GM19193 (cell line): ENCODE data around the gene TMEM225.

Experiments used
- POLR2A ChIP-seq: IDR thresholded peaks from 4 replicates; pipeline ENCODE4 v1.6.1; 2011; ENCODE audit not compliant: insufficient read depth, insufficient read length; ENCODE audit errors: extremely low read depth

Gene TMEM225

DNA sequence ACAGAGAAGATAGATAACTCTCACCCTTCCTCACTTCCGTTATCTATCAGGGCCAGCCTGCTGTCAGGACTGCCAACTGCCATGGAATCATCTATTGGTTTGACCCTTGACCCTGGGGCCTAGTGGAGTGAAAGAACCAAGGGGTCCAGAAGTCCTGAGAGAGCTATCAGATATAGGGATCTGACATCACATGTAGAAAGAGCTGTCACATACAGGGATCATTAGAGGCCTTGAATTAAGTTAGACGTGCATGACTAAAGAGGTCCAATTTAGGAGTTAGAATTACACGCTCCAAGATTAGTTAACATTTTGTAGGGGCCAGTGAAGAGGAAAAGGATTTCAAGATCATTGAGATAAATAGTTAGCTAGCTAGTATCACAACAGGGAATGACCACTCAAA, at the start of gene TMEM225:
Gene TMEM225, minus strand, starts transcription at position 101 of the 400 bp plus-strand sequence. CDS start 245 bp downstream, outside the sequence.
- TF ChIP-seq POLR2A: no peak

GRCh38 chr11:123924027-123924426, 38.6 kb upstream of the TMEM225 start:
- no peak for TF ChIP-seq POLR2A

GRCh38 chr11:123920943-123921342, 35.5 kb upstream of the TMEM225 start:
- no peak for TF ChIP-seq POLR2A

DNA sequence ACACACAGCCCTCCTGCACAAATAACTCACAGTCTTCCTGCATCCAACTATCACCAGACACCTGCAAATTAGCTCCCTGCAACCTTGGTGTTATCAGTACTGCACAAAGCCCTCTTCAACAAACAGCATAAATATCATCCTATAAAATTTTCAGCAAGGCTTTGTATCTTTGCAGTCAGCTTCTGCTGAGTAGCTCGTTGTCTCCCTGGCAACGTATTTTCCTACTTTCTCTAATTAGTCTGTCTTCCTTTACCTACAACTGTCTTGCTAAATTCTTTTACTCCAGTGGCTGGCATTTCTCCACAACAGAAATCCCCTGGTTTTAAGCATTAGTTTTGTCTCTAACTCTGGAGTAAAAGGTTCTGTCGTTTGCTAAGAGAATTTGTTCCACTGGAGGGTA, 20.4 kb upstream of the TMEM225 start:
- no peak for TF ChIP-seq POLR2A

DNA sequence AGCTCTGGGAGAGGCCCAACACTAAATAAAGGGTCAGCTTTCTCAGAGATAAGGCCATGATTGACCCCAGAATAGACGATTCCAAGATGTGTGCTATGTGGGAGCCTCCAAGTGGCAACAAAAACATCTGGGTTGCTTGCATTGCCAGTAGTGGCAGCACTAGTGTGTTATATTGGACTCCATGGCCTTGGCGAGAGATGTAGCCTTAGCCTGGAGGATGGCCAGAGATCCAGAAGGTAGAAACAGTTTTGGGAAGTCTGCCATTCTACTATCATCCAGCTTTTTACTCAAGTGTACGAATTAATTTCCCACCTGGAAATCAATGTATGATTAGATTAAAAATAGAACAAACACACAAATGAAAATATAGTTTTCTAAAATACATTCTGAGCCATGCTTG, 19.5 kb upstream of the TMEM225 start:
- no peak for TF ChIP-seq POLR2A

DNA sequence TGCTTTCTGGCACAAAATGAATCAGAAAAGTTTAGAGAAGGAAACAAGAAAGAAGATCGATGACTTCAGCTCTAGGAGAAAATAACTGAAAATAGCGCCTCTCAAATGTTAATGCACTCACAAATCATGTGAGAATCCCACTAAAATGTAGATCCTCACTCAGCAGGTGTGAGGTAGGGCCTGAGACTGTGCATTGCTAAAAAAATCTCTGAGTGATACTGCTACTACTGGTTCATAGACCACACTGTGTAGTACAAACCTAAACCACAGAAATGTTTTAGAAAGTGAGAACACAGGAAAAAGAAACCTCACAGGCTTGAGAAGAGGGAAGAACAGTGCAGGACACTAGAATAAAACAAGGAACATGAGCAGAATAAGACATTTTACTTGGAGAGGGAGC, 18.5 kb upstream of the TMEM225 start:
- no peak for TF ChIP-seq POLR2A

DNA sequence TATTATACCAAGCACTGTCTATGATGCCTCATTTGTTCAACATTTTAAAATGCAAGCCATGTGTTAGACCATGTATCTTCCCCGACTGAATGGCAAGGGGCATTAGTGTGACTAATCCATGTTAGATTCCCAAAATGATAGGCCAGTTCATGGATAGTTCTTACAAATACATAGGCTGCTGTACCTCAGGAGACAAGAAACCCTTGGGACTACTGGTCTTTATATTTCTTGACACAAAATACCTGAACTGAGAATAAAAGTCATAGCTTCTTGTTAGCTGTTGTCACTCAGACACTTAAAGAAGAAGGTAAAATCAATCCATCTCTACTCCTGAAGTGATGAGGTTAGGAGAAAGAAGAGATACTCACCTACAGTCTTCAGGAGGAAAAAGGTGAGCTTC, 16.4 kb upstream of the TMEM225 start, which contains the start of gene OR8D4:
Gene OR8D4, plus strand, starts transcription at position 301 of the 400 bp plus-strand sequence. CDS start 4,265 bp downstream, outside the sequence.
- no peak for TF ChIP-seq POLR2A

GRCh38 chr11:123899792-123900191, 14.3 kb upstream of the TMEM225 start:
- no peak for TF ChIP-seq POLR2A

DNA sequence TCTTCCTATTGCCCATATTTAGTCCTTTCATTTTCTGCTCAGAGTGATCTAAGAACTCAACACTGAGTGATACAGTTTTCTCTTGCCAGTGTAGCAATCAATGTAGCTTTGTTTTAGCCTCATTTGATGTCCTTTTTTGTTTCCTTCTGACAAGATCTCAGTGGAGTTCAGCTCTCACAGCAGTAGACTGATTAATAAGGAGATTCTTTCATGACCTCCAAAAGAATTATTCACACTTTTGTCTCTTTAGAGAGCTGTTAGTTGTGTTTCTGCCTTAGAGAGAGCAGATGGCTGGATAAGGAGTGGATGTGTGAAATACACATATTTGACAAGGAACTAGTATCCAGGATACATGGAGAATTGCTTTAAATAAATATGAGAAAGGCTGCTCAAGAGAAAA, 6.6 kb upstream of the TMEM225 start:
- no peak for TF ChIP-seq POLR2A

DNA sequence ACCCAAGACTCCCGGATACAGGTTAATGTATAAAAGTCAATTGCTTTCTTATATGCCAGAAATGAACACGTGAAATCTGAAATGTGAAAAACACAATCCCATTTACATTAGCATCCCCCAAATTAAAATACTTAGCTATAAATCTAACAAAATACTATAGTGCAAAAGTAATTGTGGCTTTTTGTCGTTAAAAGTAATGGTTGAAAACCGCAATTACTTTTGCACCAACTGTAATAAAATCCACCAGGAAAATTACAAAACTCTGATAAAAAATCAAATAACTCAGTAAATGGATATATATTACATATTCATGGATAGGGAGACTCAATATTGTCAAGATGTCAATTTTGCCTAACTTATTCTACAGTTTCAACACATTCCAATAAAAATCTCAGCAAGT, 4.6 kb downstream of the TMEM225 start:
- TF ChIP-seq POLR2A: no peak

DNA sequence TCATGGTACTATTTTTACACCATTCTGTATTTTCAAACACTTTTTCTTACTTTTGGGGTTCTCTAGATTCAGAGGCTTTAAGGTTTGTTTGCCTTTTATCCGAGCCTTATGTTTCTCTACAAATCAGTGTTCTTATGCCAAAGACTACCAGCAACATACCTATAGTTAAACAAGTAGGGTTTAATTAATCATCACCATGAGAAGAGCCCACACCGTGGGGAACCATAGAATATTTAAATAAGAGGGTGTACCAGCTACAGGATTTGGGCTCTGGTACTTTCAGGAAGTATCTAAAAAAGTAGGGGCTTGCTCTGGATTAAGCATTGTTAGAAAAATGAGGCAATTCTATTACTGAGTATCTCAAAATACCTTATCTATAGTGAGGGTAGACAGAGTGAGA, 25.7 kb downstream of the TMEM225 start:
- TF ChIP-seq POLR2A: no peak

DNA sequence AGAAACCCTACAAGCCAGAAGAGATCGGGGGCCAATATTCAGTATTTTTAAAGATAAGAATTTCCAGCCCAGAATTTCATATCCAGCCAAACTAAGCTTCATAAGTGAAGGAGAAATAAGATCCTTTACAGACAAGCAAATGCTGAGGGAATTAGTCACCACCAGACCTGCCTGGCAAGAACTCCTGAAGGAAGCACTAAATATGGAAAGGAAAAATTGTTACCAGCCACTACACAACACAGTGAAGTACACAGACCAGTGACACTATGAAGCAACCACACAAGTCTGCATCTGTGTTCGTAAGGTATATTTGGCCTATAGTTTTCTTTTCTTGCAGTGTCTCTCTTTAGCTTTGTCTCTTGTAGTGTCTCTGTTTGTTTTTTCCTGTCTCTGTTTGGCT, 29.0 kb downstream of the TMEM225 start:
- no peak for TF ChIP-seq POLR2A

- no peak for TF ChIP-seq POLR2A
Measured at GRCh38 chr11:123853038-123853437, 32.4 kb downstream of the TMEM225 start.

GRCh38 chr11:123852321-123852720, 33.1 kb downstream of the TMEM225 start:
- TF ChIP-seq POLR2A: no peak

DNA sequence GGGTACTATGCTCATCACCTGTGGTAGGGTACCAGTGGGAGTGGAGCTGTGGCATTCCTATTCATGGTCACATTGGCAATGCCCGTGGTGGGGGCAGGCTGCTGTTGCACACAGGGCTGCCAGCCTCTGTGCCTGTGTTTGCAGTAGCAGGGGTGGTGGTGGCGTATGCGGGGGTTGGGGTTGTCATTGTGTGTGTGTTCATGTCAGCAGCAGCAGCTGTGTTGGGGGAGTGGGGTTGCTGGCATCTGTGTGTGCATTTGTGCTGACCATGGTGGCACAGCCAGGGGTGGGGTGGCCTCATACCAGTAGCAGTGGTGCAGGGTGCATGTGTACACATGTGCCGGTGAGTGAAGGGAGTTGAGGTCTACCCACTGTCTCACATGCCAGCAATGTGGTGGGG, 34.4 kb downstream of the TMEM225 start:
- TF ChIP-seq POLR2A: no peak

DNA sequence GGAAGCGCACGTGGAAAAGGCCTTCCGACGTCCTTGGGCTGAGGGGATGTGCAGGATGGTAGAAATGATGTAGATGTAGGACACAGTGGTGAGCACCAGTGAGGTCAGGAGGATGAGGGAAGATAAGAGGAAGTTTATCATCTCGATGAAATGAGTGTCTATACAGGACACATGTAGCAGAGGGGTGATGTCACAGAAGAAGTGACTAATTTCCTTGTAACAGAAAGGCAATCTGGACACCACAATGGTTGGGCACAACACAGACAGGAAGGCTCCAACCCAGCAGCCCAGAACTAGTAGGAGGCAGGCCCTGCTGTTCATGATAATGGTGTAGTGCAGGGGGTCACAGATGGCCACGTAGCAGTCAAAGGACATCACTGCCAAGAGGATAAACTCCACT, 44.3 kb downstream of the TMEM225 start:
- no peak for TF ChIP-seq POLR2A

GRCh38 chr11:123839131-123839530, 46.3 kb downstream of the TMEM225 start:
- TF ChIP-seq POLR2A: no peak
